ENCODE results near the gene XYLT1. TPM values are rescaled to one million over a fixed set of nuclear protein-coding genes. Genes with fewer than 3 reads are reported as not detected.

Gene XYLT1
- total RNA-seq, 1 donor from 2014 or later = 27.3 TPM

DNA sequence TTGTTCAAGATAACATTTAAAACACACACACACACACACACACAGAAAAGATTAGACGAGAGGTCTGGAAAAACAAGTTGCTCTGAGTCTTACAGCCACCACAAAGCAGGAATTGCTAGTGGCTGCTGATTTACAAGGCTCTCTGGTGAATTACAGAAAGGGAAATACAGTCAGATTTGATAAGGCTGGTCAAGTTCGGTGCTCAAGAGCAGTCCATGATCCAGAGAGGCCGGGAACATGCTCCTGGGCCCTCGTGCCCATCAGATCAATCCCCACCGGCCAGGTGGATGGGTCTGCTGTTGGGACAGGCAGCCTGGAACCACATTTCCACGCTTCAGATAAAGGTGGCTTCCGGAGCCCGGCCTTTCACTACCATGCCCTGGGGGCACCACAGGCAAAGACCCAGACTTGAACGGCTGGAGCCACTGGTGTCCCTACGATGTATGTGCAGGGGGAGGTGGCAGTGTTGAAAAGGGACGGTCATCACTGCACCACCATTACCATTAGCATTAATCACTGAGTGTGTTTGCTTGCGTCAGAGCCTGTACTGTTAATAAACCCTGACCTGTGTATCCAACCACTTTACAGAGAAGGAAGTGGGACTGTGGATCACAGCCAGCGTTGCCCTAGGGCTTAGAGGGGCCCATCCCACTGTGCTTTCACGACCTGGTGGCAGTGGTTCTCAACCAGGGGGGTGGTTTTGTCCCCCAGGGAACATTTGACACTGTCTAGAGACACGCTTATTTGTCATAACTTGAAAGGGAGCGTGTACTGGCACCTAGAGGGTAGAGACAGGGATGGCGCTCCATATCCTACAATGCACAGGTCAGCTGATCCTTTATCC, 95.1 kb downstream of the XYLT1 start:
- Histone ChIP-seq H3K27me3 (no peaks in the 10 kb centered on the region), H3K27ac (no peak overlapping the region), H3K36me3 (no peaks in the 10 kb centered on the region), H3K4me3 (no peak overlapping the region), H3K4me1 (peaks cover 51% of the 10 kb centered on the region), H3K9me3 (no peaks in the 10 kb centered on the region)
- no peak for DNase-seq (ENCODE audit: extremely low spot score in 2 of 2)
- intact Hi-C loops (cut with DNase I) = no loop called here
- TF ChIP-seq POLR2A (IDR thresholded peaks at IDR 0.05) (no peak), POLR2AphosphoS5 (IDR thresholded peaks at IDR 0.05; ENCODE audit: insufficient read depth in 1 of 2, low read depth in 1 of 2) (peak in 1 of 2 donors; percentile 27)
- TF ChIP-seq, protein P1, sequence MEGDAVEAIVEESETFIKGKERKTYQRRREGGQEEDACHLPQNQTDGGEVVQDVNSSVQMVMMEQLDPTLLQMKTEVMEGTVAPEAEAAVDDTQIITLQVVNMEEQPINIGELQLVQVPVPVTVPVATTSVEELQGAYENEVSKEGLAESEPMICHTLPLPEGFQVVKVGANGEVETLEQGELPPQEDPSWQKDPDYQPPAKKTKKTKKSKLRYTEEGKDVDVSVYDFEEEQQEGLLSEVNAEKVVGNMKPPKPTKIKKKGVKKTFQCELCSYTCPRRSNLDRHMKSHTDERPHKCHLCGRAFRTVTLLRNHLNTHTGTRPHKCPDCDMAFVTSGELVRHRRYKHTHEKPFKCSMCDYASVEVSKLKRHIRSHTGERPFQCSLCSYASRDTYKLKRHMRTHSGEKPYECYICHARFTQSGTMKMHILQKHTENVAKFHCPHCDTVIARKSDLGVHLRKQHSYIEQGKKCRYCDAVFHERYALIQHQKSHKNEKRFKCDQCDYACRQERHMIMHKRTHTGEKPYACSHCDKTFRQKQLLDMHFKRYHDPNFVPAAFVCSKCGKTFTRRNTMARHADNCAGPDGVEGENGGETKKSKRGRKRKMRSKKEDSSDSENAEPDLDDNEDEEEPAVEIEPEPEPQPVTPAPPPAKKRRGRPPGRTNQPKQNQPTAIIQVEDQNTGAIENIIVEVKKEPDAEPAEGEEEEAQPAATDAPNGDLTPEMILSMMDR (IDR thresholded peaks at IDR 0.05) = no peak

DNA sequence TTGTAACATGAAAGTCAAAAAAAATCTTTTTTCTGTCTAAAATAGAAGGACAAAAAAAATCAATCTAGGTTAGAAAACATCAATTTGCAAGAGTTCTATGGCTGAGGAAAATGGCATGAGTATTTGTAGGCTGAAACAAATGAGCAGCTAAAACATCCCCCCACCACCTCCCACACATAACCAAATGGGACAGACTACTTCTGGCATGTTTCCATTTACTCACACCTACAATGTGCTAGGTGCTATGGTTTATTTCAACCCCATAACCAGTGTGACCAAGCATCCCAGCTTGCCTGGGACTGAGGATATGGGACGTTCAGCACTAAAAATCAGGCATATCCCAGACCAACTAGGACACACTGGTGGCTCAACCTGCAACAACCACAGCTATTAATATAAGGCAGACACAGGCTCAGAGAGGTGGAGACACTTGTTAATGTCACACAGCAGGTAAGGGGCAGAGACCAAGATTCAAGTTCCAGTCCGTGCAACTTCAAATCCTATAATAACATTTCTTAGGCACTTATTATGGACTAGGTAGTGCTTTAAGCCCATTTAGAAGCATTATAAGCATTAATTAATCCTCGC, 96.0 kb downstream of the XYLT1 start:
- no peaks in the 10 kb centered on the region for H3K27me3 ChIP-seq
- H3K9me3 ChIP-seq = no peaks in the 10 kb centered on the region
- H3K36me3 ChIP-seq = no peaks in the 10 kb centered on the region
- no peak overlapping the region for H3K4me3 ChIP-seq
- DNase-seq (ENCODE audit: extremely low spot score in 2 of 2) = no peak
- intact Hi-C loops (cut with DNase I) = no loop called here
- H3K4me1 ChIP-seq = peaks cover 55% of the 10 kb centered on the region
- H3K27ac ChIP-seq = no peak overlapping the region
- TF ChIP-seq, protein P1 (IDR thresholded peaks at IDR 0.05) = no peak
- no peak for TF ChIP-seq POLR2AphosphoS5 (IDR thresholded peaks at IDR 0.05; ENCODE audit: insufficient read depth in 1 of 2, low read depth in 1 of 2)
- no peak for TF ChIP-seq POLR2A (IDR thresholded peaks at IDR 0.05)

DNA sequence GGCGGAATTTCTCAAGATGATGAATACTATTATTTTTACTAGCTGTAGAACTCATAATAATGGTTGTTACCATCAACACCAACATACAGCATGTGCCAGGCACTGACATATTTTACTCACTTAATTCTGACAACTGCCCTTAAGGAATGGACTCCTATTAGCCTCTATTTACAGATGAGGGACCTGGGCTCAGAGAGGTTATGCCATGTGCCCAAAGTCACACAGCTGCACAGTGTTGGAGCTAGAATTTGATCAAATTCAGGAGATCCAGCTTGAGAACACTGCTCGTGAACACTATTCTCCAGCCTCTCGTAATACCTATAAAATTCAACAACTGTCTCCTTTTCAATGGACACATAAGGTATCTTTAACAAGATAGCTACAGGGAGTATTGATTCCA, 97.2 kb downstream of the XYLT1 start:
- no peak for TF ChIP-seq POLR2AphosphoS5 (IDR thresholded peaks at IDR 0.05; ENCODE audit: insufficient read depth in 1 of 2, low read depth in 1 of 2)
- no peak for TF ChIP-seq POLR2A (IDR thresholded peaks at IDR 0.05)
- TF ChIP-seq, protein P1 (IDR thresholded peaks at IDR 0.05) = no peak
- Histone ChIP-seq H3K4me3 (no peak overlapping the region), H3K9me3 (no peaks in the 10 kb centered on the region), H3K27ac (no peak overlapping the region), H3K27me3 (no peaks in the 10 kb centered on the region), H3K36me3 (no peaks in the 10 kb centered on the region), H3K4me1 (peaks cover 51% of the 10 kb centered on the region)
- intact Hi-C loops (cut with DNase I) = no loop called here
- no peak for DNase-seq (ENCODE audit: extremely low spot score in 2 of 2)

DNA sequence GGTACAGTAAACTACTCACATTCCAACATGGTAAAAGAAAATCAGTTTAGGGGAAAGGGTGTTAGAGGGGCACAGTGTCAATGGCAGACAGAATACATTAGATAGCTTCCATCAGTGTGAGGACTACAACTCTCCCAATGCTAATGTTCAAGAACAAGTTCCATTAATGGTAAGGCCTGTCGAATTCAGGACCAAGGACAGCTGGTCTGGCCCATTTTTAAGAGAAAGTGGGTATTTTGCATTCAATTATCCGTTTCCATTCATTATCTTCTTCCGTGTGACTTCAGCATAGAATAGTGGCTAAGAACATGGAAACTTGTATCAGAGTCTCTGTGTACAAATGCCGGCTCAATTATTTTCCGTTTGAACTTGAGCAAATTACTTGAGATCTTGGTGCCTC, 98.4 kb downstream of the XYLT1 start:
- no peak overlapping the region for H3K4me3 ChIP-seq
- intact Hi-C loops (cut with DNase I) = no loop called here
- H3K9me3 ChIP-seq = no peaks in the 10 kb centered on the region
- H3K36me3 ChIP-seq = no peaks in the 10 kb centered on the region
- H3K4me1 ChIP-seq = peaks cover 50% of the 10 kb centered on the region
- TF ChIP-seq POLR2AphosphoS5 (IDR thresholded peaks at IDR 0.05; ENCODE audit: insufficient read depth in 1 of 2, low read depth in 1 of 2) (no peak), POLR2A (IDR thresholded peaks at IDR 0.05) (no peak)
- TF ChIP-seq, protein P1 (IDR thresholded peaks at IDR 0.05) = no peak
- DNase-seq (ENCODE audit: extremely low spot score in 2 of 2) = no peak
- H3K27ac ChIP-seq = no peak overlapping the region
- H3K27me3 ChIP-seq = no peaks in the 10 kb centered on the region

DNA sequence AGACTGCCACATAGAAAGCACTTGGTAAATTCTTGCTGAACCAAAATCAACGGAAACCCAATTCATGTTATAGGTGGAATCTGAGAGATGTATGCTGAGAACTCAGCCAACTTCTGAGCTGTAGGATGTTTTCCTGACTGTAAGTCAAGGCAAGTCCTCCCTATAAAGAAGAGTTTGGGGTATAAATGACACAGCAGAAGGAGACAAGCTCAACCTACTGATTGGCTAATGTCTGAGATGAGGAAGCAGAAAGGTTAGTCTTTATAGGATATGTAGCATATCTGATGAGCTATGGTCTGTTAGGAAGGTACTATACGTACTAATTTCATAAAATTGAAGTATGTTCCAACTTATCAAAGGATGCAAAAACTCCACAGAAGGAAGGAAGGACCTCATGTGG, 99.5 kb downstream of the XYLT1 start:
- no peak overlapping the region for H3K4me3 ChIP-seq
- TF ChIP-seq POLR2A (IDR thresholded peaks at IDR 0.05) (no peak), POLR2AphosphoS5 (IDR thresholded peaks at IDR 0.05; ENCODE audit: insufficient read depth in 1 of 2, low read depth in 1 of 2) (no peak)
- TF ChIP-seq, protein P1 (IDR thresholded peaks at IDR 0.05) = no peak
- intact Hi-C loops (cut with DNase I) = no loop called here
- H3K27ac ChIP-seq = no peak overlapping the region
- H3K4me1 ChIP-seq = peaks cover 42% of the 10 kb centered on the region
- H3K27me3 ChIP-seq = no peaks in the 10 kb centered on the region
- DNase-seq (ENCODE audit: extremely low spot score in 2 of 2) = no peak
- H3K36me3 ChIP-seq = no peaks in the 10 kb centered on the region
- no peaks in the 10 kb centered on the region for H3K9me3 ChIP-seq

All from vagina (tissue), 2 donors.